Peyer's patch (tissue), 4 donors: ENCODE results near the gene GOLGA6L7. TPM values are rescaled to one million over a fixed set of nuclear protein-coding genes. Genes with fewer than 3 reads are reported as not detected.

Experiments
- DNase-seq, 3 donors: peaks; one replicate each; pipeline ENCODE4 v3.0.0-alpha.2; 2017 to 2019
- H3K27ac ChIP-seq, 4 donors: fragments of 200-600 bp; sonication (generic); one replicate each; pipeline ENCODE4 v1.5.1; 2016 to 2019
- H3K27me3 ChIP-seq, 2 donors: fragments of 200-600 bp; sonication (generic); one replicate each; pipeline ENCODE4 v1.5.1; 2019
- H3K36me3 ChIP-seq, 3 donors: fragments of 200-600 bp; sonication (generic); one replicate each; pipeline ENCODE4 v1.5.1; 2016 to 2019
- H3K4me1 ChIP-seq, 4 donors: fragments of 200-600 bp; sonication (generic); one replicate each; pipeline ENCODE4 v1.5.1; 2016 to 2019
- H3K4me3 ChIP-seq, 4 donors: fragments of 200-600 bp; sonication (generic); 1 replicate in 3 of 4; 2 replicates in 1 of 4; pipeline ENCODE4 v1.5.1; 2016 to 2019; ENCODE audit warnings: mild to moderate bottlenecking in 1 of 4
- H3K9me3 ChIP-seq, 4 donors: fragments of 200-600 bp; sonication (generic); one replicate each; pipeline ENCODE4 v1.5.1; 2016 to 2019; ENCODE audit warnings: mild to moderate bottlenecking in 1 of 4
- POLR2A ChIP-seq, 2 donors: fragments of 450-650 bp; IDR thresholded peaks; one replicate each; pipeline ENCODE4 v1.5.1; 2017; ENCODE audit warnings: antibody characterized with exemption in 2 of 2, mild to moderate bottlenecking in 2 of 2, moderate library complexity in 2 of 2
- total RNA-seq, 4 donors: library from RNA; depleted of rRNA; stranded (reverse); fragments of >200 nt; gene quantifications; one replicate each; pipeline ENCODE4 v1.1.0, GENCODE V29; 2016
- TF ChIP-seq, protein P1 (sequence below), 6 experiments: fragments of 450-650 bp in 4 of 6; fragments of 200-600 bp in 2 of 6; sonication (generic) in 1 of 6; IDR thresholded peaks; one replicate each; pipeline ENCODE4 v1.5.1; 2017 to 2019; ENCODE audit warnings: antibody characterized with exemption in 6 of 6, mild to moderate bottlenecking in 3 of 6, moderate library complexity in 1 of 6

GOLGA6L7 gene
- total RNA-seq, 4 donors from 2014 or later: not detected

GRCh38 chr15:28888900-28889299 is 40.5 kb upstream of the GOLGA6L7 start:
- H3K9me3 ChIP-seq: no peaks in the 10 kb centered on the region
- H3K4me1 ChIP-seq: peaks cover 0 to 7% (median 0%) of the 10 kb centered on the region in 4 donors
- no peaks in the 10 kb centered on the region for H3K36me3 ChIP-seq
- no peak for DNase-seq
- no peak overlapping the region for H3K4me3 ChIP-seq
- H3K27me3 ChIP-seq: peaks cover 0 to 7% of the 10 kb centered on the region in 2 donors
- no peak overlapping the region for H3K27ac ChIP-seq
- no peak for TF ChIP-seq POLR2A (IDR thresholded peaks at IDR 0.05)
- TF ChIP-seq, protein P1, sequence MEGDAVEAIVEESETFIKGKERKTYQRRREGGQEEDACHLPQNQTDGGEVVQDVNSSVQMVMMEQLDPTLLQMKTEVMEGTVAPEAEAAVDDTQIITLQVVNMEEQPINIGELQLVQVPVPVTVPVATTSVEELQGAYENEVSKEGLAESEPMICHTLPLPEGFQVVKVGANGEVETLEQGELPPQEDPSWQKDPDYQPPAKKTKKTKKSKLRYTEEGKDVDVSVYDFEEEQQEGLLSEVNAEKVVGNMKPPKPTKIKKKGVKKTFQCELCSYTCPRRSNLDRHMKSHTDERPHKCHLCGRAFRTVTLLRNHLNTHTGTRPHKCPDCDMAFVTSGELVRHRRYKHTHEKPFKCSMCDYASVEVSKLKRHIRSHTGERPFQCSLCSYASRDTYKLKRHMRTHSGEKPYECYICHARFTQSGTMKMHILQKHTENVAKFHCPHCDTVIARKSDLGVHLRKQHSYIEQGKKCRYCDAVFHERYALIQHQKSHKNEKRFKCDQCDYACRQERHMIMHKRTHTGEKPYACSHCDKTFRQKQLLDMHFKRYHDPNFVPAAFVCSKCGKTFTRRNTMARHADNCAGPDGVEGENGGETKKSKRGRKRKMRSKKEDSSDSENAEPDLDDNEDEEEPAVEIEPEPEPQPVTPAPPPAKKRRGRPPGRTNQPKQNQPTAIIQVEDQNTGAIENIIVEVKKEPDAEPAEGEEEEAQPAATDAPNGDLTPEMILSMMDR (IDR thresholded peaks at IDR 0.05): no peak

DNA sequence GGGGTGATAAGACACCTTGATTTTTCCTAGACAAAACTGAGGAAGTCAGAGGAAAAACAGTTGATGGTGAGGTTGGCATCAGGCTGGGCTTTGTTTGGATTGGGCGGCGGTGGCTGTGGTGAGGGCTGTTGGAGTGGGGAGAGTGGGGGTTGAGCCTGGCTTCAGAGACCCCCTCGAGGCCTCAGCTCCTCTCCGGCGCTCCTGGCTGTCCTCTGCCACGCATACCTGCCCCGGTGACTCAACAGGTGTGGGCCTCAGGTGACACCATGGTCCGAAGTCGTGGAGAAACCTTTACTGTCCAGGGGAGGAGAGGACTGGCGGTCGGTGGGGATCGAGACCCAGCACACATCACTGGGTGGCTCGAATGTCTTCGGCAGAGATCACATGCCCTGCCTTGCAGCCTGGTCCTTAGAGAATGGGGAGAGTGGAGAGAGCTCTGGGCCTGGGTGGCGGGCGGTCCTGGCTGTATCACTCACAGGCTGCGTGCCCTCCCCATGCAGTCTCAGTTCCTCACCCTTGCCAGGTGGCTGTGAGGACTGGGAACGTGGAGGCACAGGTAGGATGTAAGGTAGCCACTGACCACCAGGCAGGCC is 40.0 kb upstream of the GOLGA6L7 start:
- no peak for DNase-seq
- peaks cover 0 to 7% (median 0%) of the 10 kb centered on the region in 4 donors for H3K4me1 ChIP-seq
- no peak overlapping the region for H3K4me3 ChIP-seq
- H3K9me3 ChIP-seq: no peaks in the 10 kb centered on the region
- H3K27me3 ChIP-seq: peaks cover 0 to 7% of the 10 kb centered on the region in 2 donors
- no peaks in the 10 kb centered on the region for H3K36me3 ChIP-seq
- TF ChIP-seq, protein P1 (IDR thresholded peaks at IDR 0.05): no peak
- no peak for TF ChIP-seq POLR2A (IDR thresholded peaks at IDR 0.05)
- H3K27ac ChIP-seq: no peak overlapping the region

GRCh38 chr15:28887339-28888174 is 39.1 kb upstream of the GOLGA6L7 start:
- peak overlapping the region in 1 of 4 donors; percentile 57 for H3K4me3 ChIP-seq
- DNase-seq: no peak
- H3K4me1 ChIP-seq: peaks cover 0 to 7% (median 0%) of the 10 kb centered on the region in 4 donors
- peaks cover 0 to 7% of the 10 kb centered on the region in 2 donors for H3K27me3 ChIP-seq
- TF ChIP-seq, protein P1 (IDR thresholded peaks at IDR 0.05): no peak
- TF ChIP-seq POLR2A (IDR thresholded peaks at IDR 0.05): no peak
- peak overlapping the region in 2 of 4 donors; percentile 42 to 65 for H3K27ac ChIP-seq
- H3K36me3 ChIP-seq: no peaks in the 10 kb centered on the region
- H3K9me3 ChIP-seq: no peaks in the 10 kb centered on the region

DNA sequence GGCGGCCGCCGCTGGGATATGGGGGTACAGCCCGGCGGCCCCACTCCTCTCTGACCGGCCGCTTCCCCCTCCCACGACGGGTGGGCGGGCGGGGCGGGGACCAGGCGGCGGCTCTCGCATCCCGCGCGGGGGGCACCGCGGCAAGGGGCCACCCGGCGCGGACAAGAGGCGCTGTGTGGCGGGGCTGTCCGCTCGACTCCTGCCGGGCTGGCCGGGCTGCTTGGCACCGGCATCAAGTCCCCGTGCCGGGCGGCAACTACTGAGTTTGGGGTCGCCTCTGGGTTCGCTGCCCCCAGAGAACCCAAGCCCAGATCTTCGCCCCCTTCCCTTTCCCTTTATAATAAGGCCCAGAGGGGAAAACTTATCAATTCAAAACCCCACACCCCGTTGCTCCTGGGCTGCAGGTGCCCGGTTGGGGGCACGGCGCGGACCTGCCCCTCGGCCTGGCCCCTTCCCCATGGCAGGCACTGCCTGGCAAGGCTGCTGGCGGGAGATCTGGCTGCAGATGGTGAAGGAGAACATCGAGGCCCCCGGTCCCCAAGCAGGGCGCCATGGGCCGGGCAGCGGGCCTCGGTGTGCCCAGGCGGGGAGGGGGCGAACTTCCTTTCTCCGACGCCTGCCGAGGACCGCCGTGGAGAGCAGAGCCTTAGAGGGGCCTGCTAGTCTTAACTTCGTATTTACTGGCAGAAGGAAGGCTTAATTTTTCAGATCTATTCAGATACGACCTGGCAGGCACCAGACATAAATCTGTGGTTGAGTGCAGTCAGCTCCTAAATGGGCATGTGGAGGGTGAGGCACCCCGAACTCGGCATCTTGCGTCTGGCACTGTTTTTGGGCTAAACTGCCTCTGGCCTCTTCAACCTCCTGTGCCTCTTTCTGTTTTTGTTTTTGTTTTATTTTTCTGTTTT is 38.2 kb upstream of the GOLGA6L7 start:
- TF ChIP-seq, protein P1 (IDR thresholded peaks at IDR 0.05): no peak
- no peak for TF ChIP-seq POLR2A (IDR thresholded peaks at IDR 0.05)
- peak overlapping the region; percentile 33 to 61 (median 53) for H3K4me3 ChIP-seq
- peaks cover 0 to 7% (median 0%) of the 10 kb centered on the region in 4 donors for H3K4me1 ChIP-seq
- no peaks in the 10 kb centered on the region for H3K36me3 ChIP-seq
- H3K27ac ChIP-seq: peak overlapping the region in 3 of 4 donors; percentile 22 to 65 (median 42)
- H3K9me3 ChIP-seq: no peaks in the 10 kb centered on the region
- DNase-seq: no peak
- H3K27me3 ChIP-seq: peaks cover 0 to 7% of the 10 kb centered on the region in 2 donors
